Measurements from ENCODE around the gene DGKE. TPM values are rescaled to one million over a fixed set of nuclear protein-coding genes. Genes with fewer than 3 reads are reported as not detected.

DGKE gene
- total RNA-seq, 1 experiment from 2014 or later, result 19.1 TPM

DNA sequence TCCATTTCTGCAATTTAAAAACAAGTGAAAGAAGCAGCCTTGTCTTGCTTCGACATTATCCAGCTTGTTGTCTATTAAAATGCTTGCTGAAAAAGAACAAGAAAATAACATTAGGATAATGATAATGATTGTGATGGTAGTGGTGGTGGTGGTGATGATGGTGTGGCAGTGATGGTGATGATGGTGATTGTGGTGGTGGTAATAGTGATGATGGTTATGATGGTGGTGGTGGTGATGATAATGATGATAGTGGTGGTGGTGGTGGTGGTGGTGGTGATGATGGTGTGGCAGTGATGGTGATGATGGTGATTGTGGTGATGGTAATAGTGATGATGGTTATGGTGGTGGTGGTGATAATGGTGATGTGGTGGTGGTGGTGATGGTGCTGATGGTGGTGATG is 41.7 kb upstream of the DGKE start:
- TF ChIP-seq SIN3A (IDR thresholded peaks at IDR 0.05; ENCODE audit: borderline replicate concordance, insufficient read depth, low read depth, low read length), result no peak
- TF ChIP-seq POLR2AphosphoS5 (IDR thresholded peaks at IDR 0.05; ENCODE audit: low read depth, low read length), result no peak
- no peak for TF ChIP-seq TCF7L2 (IDR thresholded peaks at IDR 0.05; ENCODE audit: low read depth, low read length)
- TF ChIP-seq, protein P1, sequence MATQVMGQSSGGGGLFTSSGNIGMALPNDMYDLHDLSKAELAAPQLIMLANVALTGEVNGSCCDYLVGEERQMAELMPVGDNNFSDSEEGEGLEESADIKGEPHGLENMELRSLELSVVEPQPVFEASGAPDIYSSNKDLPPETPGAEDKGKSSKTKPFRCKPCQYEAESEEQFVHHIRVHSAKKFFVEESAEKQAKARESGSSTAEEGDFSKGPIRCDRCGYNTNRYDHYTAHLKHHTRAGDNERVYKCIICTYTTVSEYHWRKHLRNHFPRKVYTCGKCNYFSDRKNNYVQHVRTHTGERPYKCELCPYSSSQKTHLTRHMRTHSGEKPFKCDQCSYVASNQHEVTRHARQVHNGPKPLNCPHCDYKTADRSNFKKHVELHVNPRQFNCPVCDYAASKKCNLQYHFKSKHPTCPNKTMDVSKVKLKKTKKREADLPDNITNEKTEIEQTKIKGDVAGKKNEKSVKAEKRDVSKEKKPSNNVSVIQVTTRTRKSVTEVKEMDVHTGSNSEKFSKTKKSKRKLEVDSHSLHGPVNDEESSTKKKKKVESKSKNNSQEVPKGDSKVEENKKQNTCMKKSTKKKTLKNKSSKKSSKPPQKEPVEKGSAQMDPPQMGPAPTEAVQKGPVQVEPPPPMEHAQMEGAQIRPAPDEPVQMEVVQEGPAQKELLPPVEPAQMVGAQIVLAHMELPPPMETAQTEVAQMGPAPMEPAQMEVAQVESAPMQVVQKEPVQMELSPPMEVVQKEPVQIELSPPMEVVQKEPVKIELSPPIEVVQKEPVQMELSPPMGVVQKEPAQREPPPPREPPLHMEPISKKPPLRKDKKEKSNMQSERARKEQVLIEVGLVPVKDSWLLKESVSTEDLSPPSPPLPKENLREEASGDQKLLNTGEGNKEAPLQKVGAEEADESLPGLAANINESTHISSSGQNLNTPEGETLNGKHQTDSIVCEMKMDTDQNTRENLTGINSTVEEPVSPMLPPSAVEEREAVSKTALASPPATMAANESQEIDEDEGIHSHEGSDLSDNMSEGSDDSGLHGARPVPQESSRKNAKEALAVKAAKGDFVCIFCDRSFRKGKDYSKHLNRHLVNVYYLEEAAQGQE (IDR thresholded peaks at IDR 0.05; ENCODE audit: insufficient read depth in 1 of 2, low read depth in 2 of 2, low read length in 1 of 2), result no peak
- TF ChIP-seq, protein P2, sequence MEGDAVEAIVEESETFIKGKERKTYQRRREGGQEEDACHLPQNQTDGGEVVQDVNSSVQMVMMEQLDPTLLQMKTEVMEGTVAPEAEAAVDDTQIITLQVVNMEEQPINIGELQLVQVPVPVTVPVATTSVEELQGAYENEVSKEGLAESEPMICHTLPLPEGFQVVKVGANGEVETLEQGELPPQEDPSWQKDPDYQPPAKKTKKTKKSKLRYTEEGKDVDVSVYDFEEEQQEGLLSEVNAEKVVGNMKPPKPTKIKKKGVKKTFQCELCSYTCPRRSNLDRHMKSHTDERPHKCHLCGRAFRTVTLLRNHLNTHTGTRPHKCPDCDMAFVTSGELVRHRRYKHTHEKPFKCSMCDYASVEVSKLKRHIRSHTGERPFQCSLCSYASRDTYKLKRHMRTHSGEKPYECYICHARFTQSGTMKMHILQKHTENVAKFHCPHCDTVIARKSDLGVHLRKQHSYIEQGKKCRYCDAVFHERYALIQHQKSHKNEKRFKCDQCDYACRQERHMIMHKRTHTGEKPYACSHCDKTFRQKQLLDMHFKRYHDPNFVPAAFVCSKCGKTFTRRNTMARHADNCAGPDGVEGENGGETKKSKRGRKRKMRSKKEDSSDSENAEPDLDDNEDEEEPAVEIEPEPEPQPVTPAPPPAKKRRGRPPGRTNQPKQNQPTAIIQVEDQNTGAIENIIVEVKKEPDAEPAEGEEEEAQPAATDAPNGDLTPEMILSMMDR (IDR thresholded peaks at IDR 0.05), result no peak
- no peak for DNase-seq (ENCODE audit: low read depth, low spot score)
- intact Hi-C loops (cut with micrococcal nuclease; ENCODE audit: unreplicated experiment), result no loop called here
- no TSS peak for BruUV-seq (replicated peaks)
- ATAC-seq, result no peak
- in situ Hi-C loops (cut with HindIII; ENCODE audit: low pct_unique_long_range_greater_than_20kb, low sequenced_read_pairs), result no loop called here
- CTCF ChIA-PET, result no interaction called here
- Histone ChIP-seq H3K9me3 (ENCODE audit: control insufficient read depth, insufficient read depth, low read depth, low read length) (no peaks in the 10 kb centered on the region), H3K4me3 (ENCODE audit: low read depth in 2 of 2, low read length in 2 of 2) (no peak overlapping the region), H3K4me1 (ENCODE audit: control insufficient read depth, insufficient read depth, low read length) (peaks cover under 1% of the 10 kb centered on the region; the same call in 1 of the 2 replicates), H3K27ac (ENCODE audit: low read length) (no peak overlapping the region), H3K27me3 (ENCODE audit: control insufficient read depth, insufficient read depth, low read length) (no peaks in the 10 kb centered on the region; the same call in 1 of the 2 replicates), H3K36me3 (ENCODE audit: control insufficient read depth, insufficient read depth, low read length) (no peaks in the 10 kb centered on the region)
- POLR2A ChIA-PET, result interaction anchor here (0.5 kb wide), 1 partner anchor 120 kb away, joined by 4 read pairs; no protein-coding TSS in a partner anchor

DNA sequence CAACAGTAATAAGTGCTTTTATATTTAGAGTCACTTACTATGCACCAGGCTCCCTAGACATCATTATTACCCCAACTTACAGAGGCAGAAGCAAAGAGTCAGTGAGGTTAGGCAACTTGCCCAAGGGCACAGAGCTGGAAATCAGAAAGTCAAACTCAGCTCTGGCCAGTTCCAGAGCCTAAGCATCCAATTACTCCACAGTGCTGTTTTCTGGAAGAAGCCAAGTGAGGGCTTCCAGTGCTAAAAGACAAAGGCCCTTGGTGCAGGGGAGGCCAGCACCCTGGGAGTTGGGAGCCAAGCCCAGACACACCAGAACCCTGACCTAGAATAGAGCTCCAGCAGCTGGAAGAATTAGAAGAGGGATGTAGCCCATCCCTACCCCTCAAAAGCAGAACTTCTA is 40.4 kb upstream of the DGKE start:
- in situ Hi-C loops (cut with HindIII; ENCODE audit: low pct_unique_long_range_greater_than_20kb, low sequenced_read_pairs) (no loop called here), intact Hi-C loops (cut with micrococcal nuclease; ENCODE audit: unreplicated experiment) (no loop called here)
- DNase-seq (ENCODE audit: low read depth, low spot score), result no peak
- ATAC-seq, result no peak
- Histone ChIP-seq H3K27me3 (ENCODE audit: control insufficient read depth, insufficient read depth, low read length) (no peaks in the 10 kb centered on the region; the same call in 1 of the 2 replicates), H3K4me1 (ENCODE audit: control insufficient read depth, insufficient read depth, low read length) (no peaks in the 10 kb centered on the region), H3K27ac (ENCODE audit: low read length) (no peak overlapping the region), H3K36me3 (ENCODE audit: control insufficient read depth, insufficient read depth, low read length) (no peaks in the 10 kb centered on the region), H3K9me3 (ENCODE audit: control insufficient read depth, insufficient read depth, low read depth, low read length) (no peaks in the 10 kb centered on the region), H3K4me3 (ENCODE audit: low read depth in 2 of 2, low read length in 2 of 2) (no peak overlapping the region)
- CTCF ChIA-PET, result no interaction called here
- BruUV-seq (replicated peaks), result no TSS peak
- POLR2A ChIA-PET, result no interaction called here
- TF ChIP-seq, protein P2 (IDR thresholded peaks at IDR 0.05), result no peak
